GM23338 (cell line): ENCODE results near the gene CLDN9. TPM values are rescaled to one million over a fixed set of nuclear protein-coding genes. Genes with fewer than 3 reads are reported as not detected.

ENCODE experiments used
- ATAC-seq: fragments of 200-7000 bp; cut with Tn5 transposase; 3 replicates; pipeline ENCODE4 v1.9.1; 2020
- DNase-seq: peaks from one replicate; pipeline ENCODE4 v3.0.0-alpha.2; 2015; ENCODE audit warnings: low spot score
- H2AFZ ChIP-seq: fragments of 200-600 bp; sonication (generic); 2 replicates; pipeline ENCODE4 v1.8.0; 2016; ENCODE audit warnings: antibody characterized with exemption, mild to moderate bottlenecking, moderate library complexity
- H3F3A ChIP-seq: fragments of 200-600 bp; sonication (generic); replicated peaks from 2 replicates; pipeline ENCODE4 v1.8.0; 2017; ENCODE audit warnings: antibody characterized with exemption, mixed run types, low read depth
- H3K27ac ChIP-seq: fragments of 200-600 bp; sonication (generic); 2 replicates; pipeline ENCODE4 v1.6.1; 2016; ENCODE audit warnings: low read depth
- H3K27me3 ChIP-seq: fragments of 200-600 bp; sonication (generic); 2 replicates; pipeline ENCODE4 v1.8.0; 2016; ENCODE audit warnings: mild to moderate bottlenecking, mixed run types, moderate library complexity; ENCODE audit not compliant: insufficient read depth
- H3K36me3 ChIP-seq: fragments of 200-600 bp; sonication (generic); 2 replicates; pipeline ENCODE4 v1.8.0; 2016; ENCODE audit warnings: mild to moderate bottlenecking; ENCODE audit not compliant: insufficient read depth
- H3K4me1 ChIP-seq: fragments of 200-600 bp; sonication (generic); 2 replicates; pipeline ENCODE4 v1.8.0; 2016; ENCODE audit warnings: mild to moderate bottlenecking, moderate library complexity; ENCODE audit not compliant: insufficient read depth
- H3K4me2 ChIP-seq: fragments of 200-600 bp; sonication (generic); 2 replicates; pipeline ENCODE4 v1.7.1; 2017; ENCODE audit warnings: mixed run types
- H3K4me3 ChIP-seq: fragments of 200-600 bp; sonication (generic); 2 replicates; pipeline ENCODE4 v1.6.1; 2016; ENCODE audit warnings: mixed run types
- H3K79me2 ChIP-seq: fragments of 200-600 bp; sonication (generic); replicated peaks from 2 replicates; pipeline ENCODE4 v1.8.0; 2017; ENCODE audit warnings: mild to moderate bottlenecking; ENCODE audit not compliant: insufficient read depth
- H3K9me2 ChIP-seq: fragments of 200-600 bp; sonication (generic); 2 replicates; pipeline ENCODE4 v1.8.0; 2017; ENCODE audit not compliant: insufficient read depth
- H4K20me1 ChIP-seq: fragments of 200-600 bp; sonication (generic); replicated peaks from 2 replicates; pipeline ENCODE4 v1.8.0; 2017; ENCODE audit warnings: mild to moderate bottlenecking; ENCODE audit not compliant: insufficient read depth
- H3K27ac Mint-ChIP-seq: 2 replicates; pipeline ENCODE4 v1.8.0; 2020; ENCODE audit warnings: inconsistent platforms, mild to moderate bottlenecking, moderate library complexity, mixed read lengths
- H3K27me3 Mint-ChIP-seq: 3 replicates; pipeline ENCODE4 v1.8.0; 2022; ENCODE audit warnings: low read depth, mild to moderate bottlenecking, moderate library complexity, mixed read lengths, inconsistent platforms; ENCODE audit not compliant: insufficient read depth, poor library complexity
- H3K36me3 Mint-ChIP-seq: 3 replicates; pipeline ENCODE4 v1.8.0; 2021; ENCODE audit warnings: low read depth, mild to moderate bottlenecking, inconsistent platforms, moderate library complexity, mixed read lengths
- H3K4me1 Mint-ChIP-seq: 3 replicates; pipeline ENCODE4 v1.8.0; 2020; ENCODE audit warnings: mild to moderate bottlenecking, inconsistent platforms, mixed read lengths
- H3K4me3 Mint-ChIP-seq: 3 replicates; pipeline ENCODE4 v1.8.0; 2021; ENCODE audit warnings: moderate library complexity, mild to moderate bottlenecking, inconsistent platforms, mixed read lengths
- H3K9me3 Mint-ChIP-seq: 3 replicates; pipeline ENCODE4 v1.8.0; 2020; ENCODE audit warnings: moderate library complexity, mild to moderate bottlenecking, inconsistent platforms, mixed read lengths
- ETS1 ChIP-seq: IDR thresholded peaks from 2 replicates; pipeline ENCODE4 v1.6.1; 2016; ENCODE audit warnings: antibody characterized with exemption
- JUNB ChIP-seq: IDR thresholded peaks from one replicate; pipeline ENCODE4 v1.6.1; 2016; ENCODE audit warnings: antibody characterized with exemption; ENCODE audit not compliant: unreplicated experiment
- ZNF114 ChIP-seq: fragments of 250-450 bp; sonication (Bioruptor Pico); IDR thresholded peaks from 2 replicates; pipeline ENCODE4 v1.5.0; 2020; ENCODE audit warnings: mild to moderate bottlenecking, moderate library complexity
- ZNF462 ChIP-seq: fragments of 250-450 bp; sonication (Bioruptor Pico); IDR thresholded peaks from 2 replicates; pipeline ENCODE4 v1.5.0; 2020; ENCODE audit warnings: mild to moderate bottlenecking, moderate library complexity
- polyA plus RNA-seq: library from polyadenylated mRNA; unstranded; fragments of >200 nt; fragmentation: Nextera tagmentation; extraction: Ambion mirVana; gene quantifications from 2 replicates; pipeline ENCODE4 v1.2.1, GENCODE V29; 2016
- total RNA-seq: library from RNA; depleted of rRNA; stranded (reverse); fragments of >200 nt; shearing (Covaris generic); gene quantifications from 2 replicates; pipeline ENCODE4 v1.2.3, GENCODE V29; 2014

CLDN9 gene
- total and polyA plus RNA-seq, 2 experiments from 2014 or later = 1.8 to 3.0 TPM

GRCh38 chr16:2974319-2975056, 38.2 kb upstream of the CLDN9 start:
- Histone ChIP-seq H4K20me1 (peaks cover 18% of the 10 kb centered on the region), H3K36me3 (0 out of 2 replicates have a peak, but pooled peaks cover 3% of the 10 kb centered on the region), H3K4me2 (no peak overlapping the region), H3K4me1 (no peaks in the 10 kb centered on the region; the same call in 1 of the 2 replicates), H2AFZ (no peak overlapping the region), H3K9me2 (no peaks in the 10 kb centered on the region), H3K27ac (no peak overlapping the region), H3F3A (peaks cover 19% of the 10 kb centered on the region), H3K27me3 (no peaks in the 10 kb centered on the region), H3K4me3 (no peak overlapping the region), H3K79me2 (peaks cover 9% of the 10 kb centered on the region; the same call in 1 of the 2 replicates)
- TF ChIP-seq JUNB (no peak), ZNF114 (no peak), ZNF462 (CRISPR knock-in tag) (no peak)
- peaks cover 23% of the 10 kb centered on the region for H3K27me3 Mint-ChIP-seq
- no peak for ATAC-seq
- no peak overlapping the region for H3K4me3 Mint-ChIP-seq
- H3K36me3 Mint-ChIP-seq = peaks cover 37% of the 10 kb centered on the region
- no peaks in the 10 kb centered on the region for H3K9me3 Mint-ChIP-seq
- no peak overlapping the region for H3K27ac Mint-ChIP-seq
- peaks cover 15% of the 10 kb centered on the region; the same call in 2 of the 3 replicates for H3K4me1 Mint-ChIP-seq
- no peak for DNase-seq

GRCh38 chr16:2975161-2975795, 37.4 kb upstream of the CLDN9 start:
- H3K27me3 ChIP-seq = no peaks in the 10 kb centered on the region
- TF ChIP-seq ETS1 = no peak
- H4K20me1 ChIP-seq = peaks cover 17% of the 10 kb centered on the region
- no peak overlapping the region for H2AFZ ChIP-seq
- no peak overlapping the region for H3K27ac Mint-ChIP-seq
- 0 out of 2 replicates have a peak, but pooled peaks cover 3% of the 10 kb centered on the region for H3K36me3 ChIP-seq
- peaks cover 18% of the 10 kb centered on the region for H3F3A ChIP-seq
- no peak overlapping the region for H3K27ac ChIP-seq
- H3K9me3 Mint-ChIP-seq = no peaks in the 10 kb centered on the region
- ATAC-seq (no peak), DNase-seq (no peak)
- H3K79me2 ChIP-seq = peaks cover 14% of the 10 kb centered on the region
- H3K36me3 Mint-ChIP-seq = peaks cover 37% of the 10 kb centered on the region
- H3K4me3 Mint-ChIP-seq = no peak overlapping the region
- peaks cover 15% of the 10 kb centered on the region; the same call in 2 of the 3 replicates for H3K4me1 Mint-ChIP-seq
- peaks cover 24% of the 10 kb centered on the region for H3K27me3 Mint-ChIP-seq
- H3K9me2 ChIP-seq = no peaks in the 10 kb centered on the region
- no peak overlapping the region for H3K4me3 ChIP-seq
- H3K4me1 ChIP-seq = no peaks in the 10 kb centered on the region; the same call in 1 of the 2 replicates
- H3K4me2 ChIP-seq = no peak overlapping the region
